ENCODE results near the gene TJP1. TPM values are rescaled to one million over a fixed set of nuclear protein-coding genes. Genes with fewer than 3 reads are reported as not detected.
"Not testable (repeated sequence)": the region's sequence is repeated elsewhere in the genome, so short reads cannot be mapped to it uniquely, and the experiment has no call there.

TJP1 gene
- total RNA-seq, 2 experiments from 2014 or later = not detected

GRCh38 chr15:29670998-29671981 is 151.0 kb downstream of the TJP1 start:
- Mint-ChIP-seq H3K36me3 (no peaks in the 10 kb centered on the region), H3K27me3 (peaks cover 45% of the 10 kb centered on the region), H3K9me3 (no peaks in the 10 kb centered on the region), H3K4me1 (no peaks in the 10 kb centered on the region), H3K4me3 (no peak overlapping the region), H3K27ac (no peak overlapping the region)
- no peak for DNase-seq

DNA sequence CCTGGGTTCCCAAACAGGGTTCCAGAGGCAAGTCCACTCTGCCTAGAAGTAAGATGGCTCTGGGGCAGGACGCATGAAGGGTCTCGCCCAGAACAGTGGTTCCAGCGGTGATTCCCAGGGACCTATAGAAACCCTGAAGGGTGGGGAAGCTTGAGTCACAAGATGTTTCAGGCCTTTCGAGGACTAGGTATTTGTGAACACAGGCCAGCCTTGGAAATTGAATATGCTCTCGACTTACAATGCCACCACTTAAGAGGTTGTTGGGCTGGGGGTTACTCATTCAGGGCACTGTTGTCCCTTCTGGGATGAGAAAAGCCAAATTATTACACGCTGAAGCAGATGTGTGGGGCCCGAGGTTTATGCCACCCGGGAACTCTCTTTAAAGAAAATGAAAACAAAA is 152.0 kb downstream of the TJP1 start:
- Mint-ChIP-seq H3K27ac (no peak overlapping the region), H3K4me1 (no peaks in the 10 kb centered on the region), H3K27me3 (peaks cover 41% of the 10 kb centered on the region), H3K36me3 (no peaks in the 10 kb centered on the region), H3K9me3 (no peaks in the 10 kb centered on the region), H3K4me3 (no peak overlapping the region)
- DNase-seq = no peak

GRCh38 chr15:29669823-29670222 is 152.4 kb downstream of the TJP1 start:
- Mint-ChIP-seq H3K27me3 (peaks cover 42% of the 10 kb centered on the region), H3K36me3 (no peaks in the 10 kb centered on the region), H3K27ac (no peak overlapping the region), H3K4me1 (no peaks in the 10 kb centered on the region), H3K4me3 (no peak overlapping the region), H3K9me3 (no peaks in the 10 kb centered on the region)
- no peak for DNase-seq

DNA sequence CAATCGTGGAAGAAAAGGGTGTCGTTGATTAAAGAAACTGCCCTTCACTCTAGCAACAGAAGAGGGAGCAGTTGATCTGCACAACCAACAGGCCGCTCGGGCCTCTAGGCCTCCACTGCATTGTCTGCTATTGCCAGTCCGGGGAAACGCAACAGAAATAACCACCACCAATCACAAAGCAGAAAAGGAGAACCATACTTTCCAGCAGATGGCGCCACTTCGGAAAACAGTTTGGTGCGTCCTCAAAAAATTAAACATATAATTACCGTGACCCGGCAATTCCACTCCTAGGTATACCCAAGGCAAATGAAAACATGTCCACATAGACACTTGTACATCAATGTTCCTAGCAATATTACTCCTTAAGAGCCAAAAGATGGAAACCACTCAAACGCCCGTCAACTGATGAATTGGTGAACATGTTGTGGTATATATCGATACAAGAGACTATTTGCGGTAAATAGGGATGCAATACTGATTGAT is 154.1 kb downstream of the TJP1 start:
- Mint-ChIP-seq H3K36me3 (no peaks in the 10 kb centered on the region), H3K4me3 (no peak overlapping the region), H3K27me3 (peaks cover 29% of the 10 kb centered on the region), H3K4me1 (no peaks in the 10 kb centered on the region), H3K27ac (no peak overlapping the region), H3K9me3 (no peaks in the 10 kb centered on the region)
- peak; percentile 37 for DNase-seq

DNA sequence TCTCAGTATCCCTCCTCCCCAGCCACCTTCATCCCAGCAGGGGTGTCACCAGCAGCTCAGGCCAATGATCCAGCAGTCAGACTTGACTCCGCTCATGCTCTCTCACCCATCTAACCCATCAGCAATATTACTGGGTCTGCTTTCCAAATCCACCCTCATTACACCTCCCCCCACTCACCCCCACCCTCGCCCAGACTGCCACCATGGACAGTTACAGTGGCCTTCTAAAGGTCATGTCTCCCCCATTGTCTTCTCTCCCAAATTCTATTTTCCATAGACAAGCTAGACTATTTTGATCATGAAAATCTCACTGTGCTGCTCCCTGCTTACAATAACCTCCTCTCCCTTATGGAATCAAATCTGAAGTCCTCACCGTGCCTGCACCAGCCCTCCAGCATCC is 156.0 kb downstream of the TJP1 start:
- Mint-ChIP-seq H3K27me3 (peaks cover 20% of the 10 kb centered on the region), H3K9me3 (no peaks in the 10 kb centered on the region), H3K36me3 (no peaks in the 10 kb centered on the region), H3K4me1 (no peaks in the 10 kb centered on the region), H3K4me3 (no peak overlapping the region), H3K27ac (no peak overlapping the region)
- DNase-seq = no peak

DNA sequence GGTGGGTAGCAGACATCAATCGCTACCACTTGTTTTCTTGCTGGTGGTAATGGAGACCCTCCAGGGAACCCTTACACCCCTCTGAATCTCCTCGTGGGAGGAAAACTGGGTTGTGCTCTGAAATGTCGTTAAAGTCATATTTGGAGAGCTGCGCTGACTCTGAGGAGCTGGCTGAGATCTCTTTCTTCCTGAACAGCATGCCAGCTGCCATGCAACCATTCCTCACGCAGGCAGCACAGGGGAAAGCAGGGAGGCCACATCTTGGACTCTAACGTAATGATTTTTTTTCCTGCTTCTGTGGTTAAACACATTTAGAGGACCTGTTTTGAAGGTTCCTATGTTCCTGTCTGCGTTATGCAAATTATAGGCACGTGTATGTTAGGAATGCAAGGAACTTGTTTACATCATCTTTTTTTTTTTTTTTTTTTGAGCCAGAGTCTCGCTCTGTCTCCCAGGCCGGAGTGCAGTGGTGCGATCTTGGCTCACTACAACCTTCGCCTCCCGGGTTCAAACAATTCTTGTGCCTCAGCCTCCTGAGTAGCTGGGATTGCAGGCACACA is 156.7 kb downstream of the TJP1 start:
- Mint-ChIP-seq H3K9me3 (no peaks in the 10 kb centered on the region), H3K4me3 (no peak overlapping the region), H3K36me3 (no peaks in the 10 kb centered on the region), H3K27me3 (peaks cover 16% of the 10 kb centered on the region), H3K4me1 (no peaks in the 10 kb centered on the region), H3K27ac (no peak overlapping the region)
- no peak for DNase-seq

DNA sequence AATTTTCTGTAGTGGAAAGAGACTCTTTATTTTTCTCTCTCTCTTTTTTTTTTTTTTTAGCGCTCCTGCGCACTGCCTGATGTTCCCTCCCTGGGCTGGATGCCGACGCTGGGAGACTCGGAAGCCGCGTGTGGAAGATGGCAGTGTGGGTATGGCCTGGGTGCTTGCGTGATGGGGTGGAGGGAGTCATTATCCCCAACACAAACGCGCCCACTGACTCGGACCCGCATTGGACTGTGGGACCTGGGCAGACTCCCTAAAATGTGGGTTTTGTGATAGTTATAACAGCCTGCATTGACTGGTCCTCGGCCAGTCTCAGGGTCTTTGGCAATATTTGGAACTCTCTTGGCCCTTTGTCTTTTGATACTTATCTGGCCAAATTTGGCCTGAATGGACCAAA is 157.9 kb downstream of the TJP1 start:
- DNase-seq = no peak
- Mint-ChIP-seq H3K9me3 (no peaks in the 10 kb centered on the region), H3K27me3 (peaks cover 15% of the 10 kb centered on the region), H3K4me3 (no peak overlapping the region), H3K4me1 (no peaks in the 10 kb centered on the region), H3K27ac (no peak overlapping the region), H3K36me3 (no peaks in the 10 kb centered on the region)

DNA sequence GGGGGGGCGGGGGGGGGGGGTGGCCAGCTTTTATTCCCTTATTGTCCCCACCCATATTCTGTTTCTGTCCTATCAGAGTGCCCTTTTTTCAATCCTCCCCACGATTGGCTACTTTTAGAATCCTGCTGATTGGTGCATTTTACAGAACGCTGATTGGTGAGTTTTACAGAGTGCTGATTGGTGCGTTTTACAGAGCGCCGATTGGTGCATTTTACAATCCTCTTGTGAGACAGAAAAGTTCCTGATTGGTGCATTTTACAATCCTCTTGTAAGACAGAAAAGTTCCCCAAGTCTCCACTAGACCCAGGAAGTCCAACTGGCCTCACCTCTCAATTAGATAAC is 164.8 kb downstream of the TJP1 start:
- H3K36me3 Mint-ChIP-seq, H3K27ac Mint-ChIP-seq, H3K9me3 Mint-ChIP-seq, H3K27me3 Mint-ChIP-seq, DNase-seq, H3K4me3 Mint-ChIP-seq, H3K4me1 Mint-ChIP-seq: not testable (repeated sequence)

GRCh38 chr15:29656636-29657475 is 165.4 kb downstream of the TJP1 start:
- Mint-ChIP-seq H3K9me3 (peaks cover 3% of the 10 kb centered on the region), H3K4me1 (no peaks in the 10 kb centered on the region), H3K36me3 (no peaks in the 10 kb centered on the region), H3K27ac (no peak overlapping the region), H3K27me3 (peaks cover 5% of the 10 kb centered on the region), H3K4me3 (no peak overlapping the region)
- DNase-seq = no peak

- Mint-ChIP-seq H3K36me3 (no peaks in the 10 kb centered on the region), H3K4me3 (no peak overlapping the region), H3K9me3 (peaks cover 7% of the 10 kb centered on the region), H3K27me3 (peaks cover 5% of the 10 kb centered on the region), H3K4me1 (no peaks in the 10 kb centered on the region), H3K27ac (no peak overlapping the region)
- no peak for DNase-seq
These were observed 169.7 kb downstream of the TJP1 start for GRCh38 chr15:29652595-29652994.

GRCh38 chr15:29651476-29652233 is 170.6 kb downstream of the TJP1 start:
- Mint-ChIP-seq H3K27ac (no peak overlapping the region), H3K9me3 (peaks cover 8% of the 10 kb centered on the region), H3K27me3 (peaks cover 5% of the 10 kb centered on the region), H3K4me1 (no peaks in the 10 kb centered on the region), H3K36me3 (no peaks in the 10 kb centered on the region), H3K4me3 (no peak overlapping the region)
- DNase-seq = no peak
